GM19351 (cell line): ENCODE data around the gene SPOUT1.

Experiments used
- ATAC-seq: cut with Tn5 transposase; IDR thresholded peaks from one replicate; pipeline ENCODE4 v1.9.1; 2021; ENCODE audit warnings: mild to moderate bottlenecking, moderate library complexity; ENCODE audit not compliant: unreplicated experiment

Gene SPOUT1

DNA sequence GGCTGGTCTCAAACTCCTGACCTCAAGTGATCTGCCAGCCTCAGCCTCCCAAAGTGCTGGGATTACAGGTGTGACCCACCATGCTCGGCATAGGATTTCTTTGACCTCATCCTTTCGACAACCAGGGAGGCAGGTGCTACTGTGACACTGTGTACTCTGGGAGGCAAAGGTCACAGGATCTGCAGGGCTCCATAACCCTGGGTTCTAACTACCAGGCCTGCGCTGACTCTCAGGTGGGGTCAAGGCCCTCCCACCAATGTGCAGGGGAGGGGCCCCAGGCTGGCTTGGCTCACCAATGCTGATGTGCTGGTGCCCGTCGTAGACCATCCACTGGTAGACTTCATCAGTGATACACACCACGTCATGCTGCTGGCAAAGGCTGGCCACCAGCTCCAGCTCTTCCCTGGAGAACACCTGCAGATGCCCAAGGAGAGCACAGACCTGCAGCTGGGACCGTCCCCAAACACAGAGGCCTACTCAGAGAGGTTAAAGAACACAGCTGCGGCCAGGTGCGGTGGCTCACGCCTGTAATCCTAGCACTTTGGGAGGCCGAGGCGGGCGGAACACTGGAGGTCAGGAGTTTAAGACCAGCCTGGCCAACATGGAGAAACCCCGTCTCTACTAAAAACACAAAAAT is 7.0 kb upstream of the SPOUT1 start:
- no peak for ATAC-seq

DNA sequence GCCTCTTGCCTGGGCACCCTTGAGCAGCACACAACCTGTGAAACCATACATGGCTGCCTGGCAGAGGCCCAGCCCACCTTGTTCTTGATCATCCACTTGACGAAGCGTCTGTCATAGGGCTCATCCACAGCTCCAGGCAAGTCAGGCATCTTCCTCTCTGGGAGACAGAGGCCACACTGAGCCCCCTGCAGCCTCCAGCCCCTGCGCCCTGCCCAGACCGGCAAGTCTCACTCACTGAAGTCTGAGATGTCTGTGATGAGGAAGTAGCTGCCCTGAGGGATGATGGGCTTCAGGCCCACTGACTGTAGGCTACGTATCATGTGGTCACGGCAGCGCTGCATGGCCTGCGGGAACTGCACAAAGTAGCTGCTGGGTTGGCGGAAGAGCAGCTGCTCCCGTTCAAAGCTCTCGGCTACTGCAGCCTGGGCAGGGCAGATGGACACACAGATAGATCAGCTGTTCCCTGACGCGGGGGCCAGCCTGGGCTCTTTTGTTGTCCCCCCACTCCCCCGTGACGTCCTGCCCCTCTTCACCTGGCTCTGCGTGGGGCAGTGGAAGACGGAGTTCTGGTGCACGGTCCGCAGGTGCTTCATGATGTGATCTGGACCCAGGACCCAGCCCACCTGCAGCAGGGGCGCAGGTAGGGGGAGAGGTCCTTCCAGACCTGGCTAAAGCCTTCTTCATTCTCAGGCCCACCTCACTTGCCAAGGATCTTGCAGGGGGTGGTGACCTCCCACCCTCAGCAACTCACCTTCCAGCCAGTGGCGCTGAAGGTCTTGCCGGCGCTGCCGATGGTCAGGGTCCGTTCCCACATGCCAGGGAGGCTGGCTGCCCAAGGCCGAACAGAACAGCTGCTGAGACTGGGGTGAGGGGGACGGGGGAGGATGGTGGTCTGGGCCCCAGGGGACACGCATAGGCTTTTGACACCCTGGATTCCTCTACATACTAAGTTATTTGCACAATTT is 5.9 kb upstream of the SPOUT1 start:
- ATAC-seq, result no peak

DNA sequence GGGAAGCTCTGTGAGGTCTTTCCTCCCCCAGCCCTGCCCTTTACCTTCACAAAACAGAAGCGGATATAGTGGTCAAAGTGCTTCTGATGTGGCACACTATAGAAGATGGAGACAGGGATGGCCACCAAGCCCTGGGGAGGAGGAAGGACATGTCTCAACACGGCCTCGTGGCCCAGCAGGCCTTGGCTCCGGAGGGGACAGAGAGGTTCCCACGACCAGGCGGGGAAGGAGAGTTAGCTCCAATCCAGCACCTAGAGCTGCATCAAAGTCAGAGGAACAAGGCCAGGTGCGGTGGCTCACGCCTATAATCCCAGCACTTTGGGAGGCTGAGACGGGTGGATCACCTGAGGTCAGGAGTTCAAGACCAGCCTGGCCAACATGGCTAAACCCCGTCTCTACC is 4.1 kb upstream of the SPOUT1 start:
- ATAC-seq, result no peak

- ATAC-seq, result peak; percentile 10
These were observed 708 bp downstream of the SPOUT1 start for GRCh38 chr9:128828719-128829452.

- ATAC-seq, result no peak
These were observed 1.3 kb downstream of the SPOUT1 start for GRCh38 chr9:128828267-128828666.

DNA sequence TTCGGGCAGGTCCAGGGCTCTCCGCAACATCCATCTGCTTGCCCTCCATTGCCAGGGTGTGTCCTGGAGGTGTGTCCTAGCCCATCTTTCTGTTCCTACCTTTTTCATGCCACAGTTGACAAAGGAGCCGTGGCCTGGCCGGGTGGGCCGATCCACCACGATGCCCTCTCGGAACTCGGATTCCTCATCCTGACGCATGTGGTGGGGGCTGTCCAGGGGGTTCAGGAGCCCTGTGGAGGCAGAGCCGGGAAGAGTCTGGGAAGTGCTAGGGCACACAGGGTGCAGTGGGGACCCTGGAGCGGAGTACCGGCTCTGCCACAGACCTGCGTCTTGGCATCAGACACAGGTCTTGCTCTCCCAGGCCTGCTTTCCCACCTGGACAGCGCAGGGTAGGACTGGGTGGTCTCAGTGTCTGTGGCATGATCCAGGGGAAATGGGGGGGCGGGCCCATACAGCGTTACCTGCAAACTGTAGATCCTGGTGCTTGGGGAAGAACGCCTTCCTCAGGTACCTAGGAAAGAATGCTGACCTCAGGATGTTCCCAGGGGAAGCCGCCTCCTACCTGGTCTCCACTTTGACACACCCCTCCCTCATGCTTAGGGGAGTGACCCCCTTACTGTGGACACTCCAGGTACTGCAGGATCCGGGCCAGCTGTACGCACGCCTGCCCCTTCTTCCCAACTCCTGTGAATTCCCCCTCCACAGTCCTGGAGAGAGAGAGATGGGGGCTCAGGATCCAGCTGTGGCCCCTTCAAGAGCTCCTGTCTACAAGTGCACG is 3.5 kb downstream of the SPOUT1 start:
- no peak for ATAC-seq

DNA sequence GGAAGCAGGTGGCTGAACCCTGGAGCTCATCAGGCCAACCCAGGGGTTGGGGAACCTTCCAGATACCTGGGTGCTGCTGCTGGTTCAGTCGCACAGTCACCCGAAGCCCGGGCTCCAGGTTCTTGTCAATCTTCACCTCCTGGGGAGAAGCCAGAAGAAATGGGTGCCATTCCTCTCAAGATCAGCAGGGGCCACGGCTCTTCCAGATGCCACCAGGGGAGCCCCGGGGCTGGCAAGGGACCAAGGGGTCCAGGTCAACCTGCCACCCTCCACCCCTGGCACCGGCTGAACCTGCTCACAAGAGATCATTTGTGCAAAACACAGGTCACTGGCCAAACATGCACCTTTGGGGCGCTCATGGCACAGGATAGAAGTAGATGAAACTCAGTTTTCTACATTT is 4.7 kb downstream of the SPOUT1 start:
- no peak for ATAC-seq

- ATAC-seq, result no peak
These were observed 5.6 kb downstream of the SPOUT1 start for GRCh38 chr9:128823903-128824406.

- no peak for ATAC-seq
These were observed 6.2 kb downstream of the SPOUT1 start for GRCh38 chr9:128823362-128823902.

- ATAC-seq, result no peak
These were observed 7.1 kb downstream of the SPOUT1 start for GRCh38 chr9:128822407-128823042.

DNA sequence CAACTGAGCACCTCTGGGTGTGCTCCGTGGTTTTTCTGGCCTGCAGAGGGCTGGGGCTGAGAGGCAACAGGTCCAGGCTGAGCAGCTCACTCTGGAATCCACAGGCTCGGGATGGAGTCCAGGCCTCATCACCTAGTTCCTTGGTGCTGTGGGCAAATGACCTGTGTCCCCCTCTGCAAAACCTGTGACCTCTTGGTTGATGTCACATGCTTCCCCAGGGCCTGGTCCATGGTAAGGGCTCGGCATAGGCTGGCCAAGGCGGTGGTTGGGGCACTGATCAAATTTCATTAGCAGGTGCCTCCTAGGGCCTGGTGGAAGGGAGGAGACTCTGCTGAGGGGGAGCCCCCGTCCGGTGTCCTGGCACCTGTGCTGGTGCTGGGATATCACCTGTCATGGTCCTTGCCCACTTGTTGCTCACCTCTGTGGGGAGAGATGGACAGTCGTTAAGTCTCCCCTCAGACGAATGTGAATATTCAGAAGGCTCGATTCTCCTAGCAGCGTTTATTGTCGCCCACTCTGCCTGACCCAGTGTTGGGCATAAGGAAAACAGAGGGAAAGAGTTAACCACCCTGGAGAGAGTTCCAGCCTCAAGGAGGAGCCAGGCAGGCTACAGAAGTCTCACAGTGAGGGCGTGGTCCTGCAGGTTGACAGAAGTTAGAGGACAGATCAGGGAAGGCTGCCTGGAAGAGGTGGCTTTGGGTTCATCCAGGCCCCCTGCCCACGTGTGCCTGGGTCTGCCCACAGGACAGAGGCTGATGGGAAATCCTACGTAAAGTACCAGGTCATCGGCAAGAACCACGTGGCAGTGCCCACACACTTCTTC is 7.8 kb downstream of the SPOUT1 start:
- no peak for ATAC-seq

- ATAC-seq, result no peak
These were observed 8.7 kb downstream of the SPOUT1 start for GRCh38 chr9:128820665-128821583.

- ATAC-seq, result no peak
These were observed 9.6 kb downstream of the SPOUT1 start for GRCh38 chr9:128819716-128820664.

DNA sequence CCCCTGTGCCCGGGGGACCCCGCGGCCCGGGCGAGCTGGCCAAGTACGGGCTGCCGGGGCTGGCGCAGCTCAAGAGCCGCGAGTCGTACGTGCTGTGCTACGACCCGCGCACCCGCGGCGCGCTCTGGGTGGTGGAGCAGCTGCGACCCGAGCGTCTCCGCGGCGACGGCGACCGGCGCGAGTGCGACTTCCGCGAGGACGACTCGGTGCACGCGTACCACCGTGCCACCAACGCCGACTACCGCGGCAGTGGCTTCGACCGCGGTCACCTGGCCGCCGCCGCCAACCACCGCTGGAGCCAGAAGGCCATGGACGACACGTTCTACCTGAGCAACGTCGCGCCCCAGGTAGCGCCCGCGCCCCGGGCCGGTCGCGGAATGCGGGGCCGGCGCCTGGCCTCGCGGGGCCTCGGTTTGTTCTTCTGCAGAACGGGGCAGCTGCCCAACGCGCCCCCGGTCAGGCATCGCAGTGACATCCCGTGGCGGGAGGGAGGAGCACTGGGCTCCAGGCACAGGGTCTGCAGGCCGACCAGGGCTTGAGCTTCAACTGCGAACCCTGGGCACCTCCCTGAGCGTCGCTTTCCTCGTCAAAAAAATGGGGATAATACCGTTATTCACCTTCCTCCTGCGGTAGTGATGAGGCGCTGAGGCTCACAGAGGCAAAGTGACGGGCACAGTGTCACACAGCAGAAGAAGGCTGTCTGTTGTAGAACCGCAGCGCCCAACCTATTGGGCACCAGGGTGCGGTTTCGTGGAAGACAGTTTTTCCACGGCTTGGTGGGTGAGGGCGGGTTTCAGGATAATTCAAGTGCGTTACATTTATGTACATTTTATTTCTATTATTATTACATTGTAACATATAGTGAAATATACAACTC is 10.5 kb downstream of the SPOUT1 start:
- peak; percentile 30 for ATAC-seq

DNA sequence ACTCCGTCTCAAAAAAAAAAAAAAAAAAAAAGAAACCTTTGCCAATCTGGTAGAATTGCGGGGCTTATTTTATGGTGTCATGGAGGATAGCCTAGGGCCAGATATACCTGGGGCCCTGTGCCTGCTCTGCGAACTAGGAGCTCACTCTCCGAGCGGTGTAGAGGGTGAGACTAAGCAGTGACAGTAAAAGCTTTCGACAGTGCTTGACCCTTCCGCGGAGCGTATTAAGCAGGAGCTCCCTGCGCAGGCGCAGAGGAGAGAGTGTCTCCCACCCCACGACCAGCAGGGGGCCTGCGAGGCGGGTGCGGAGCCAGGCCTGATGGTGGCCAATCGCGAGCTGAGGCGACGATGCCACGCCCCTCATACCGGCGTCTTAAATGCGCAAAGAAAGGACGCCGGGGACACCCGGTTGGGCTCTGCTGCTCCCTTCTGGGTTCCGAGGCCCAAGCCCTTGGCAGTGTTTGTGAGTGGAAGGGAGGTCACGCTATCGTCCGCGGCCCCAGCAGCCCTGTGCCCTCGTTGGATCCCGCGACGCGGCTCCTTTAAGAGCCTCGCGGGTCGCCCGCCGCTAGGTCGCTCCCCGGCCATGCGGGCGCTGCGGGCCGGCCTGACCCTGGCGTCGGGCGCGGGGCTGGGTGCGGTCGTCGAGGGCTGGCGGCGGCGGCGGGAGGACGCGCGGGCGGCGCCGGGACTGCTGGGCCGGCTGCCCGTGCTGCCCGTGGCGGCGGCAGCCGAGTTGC is 11.3 kb downstream of the SPOUT1 start, which contains the start of gene ENDOG:
Gene ENDOG, plus strand, starts transcription at position 402 of the 740 bp plus-strand sequence. Its CDS starts 185 bp downstream, at position 587.
- peak; percentile 92 for ATAC-seq
